ENCODE results near the gene PPP2R3B.

DNA sequence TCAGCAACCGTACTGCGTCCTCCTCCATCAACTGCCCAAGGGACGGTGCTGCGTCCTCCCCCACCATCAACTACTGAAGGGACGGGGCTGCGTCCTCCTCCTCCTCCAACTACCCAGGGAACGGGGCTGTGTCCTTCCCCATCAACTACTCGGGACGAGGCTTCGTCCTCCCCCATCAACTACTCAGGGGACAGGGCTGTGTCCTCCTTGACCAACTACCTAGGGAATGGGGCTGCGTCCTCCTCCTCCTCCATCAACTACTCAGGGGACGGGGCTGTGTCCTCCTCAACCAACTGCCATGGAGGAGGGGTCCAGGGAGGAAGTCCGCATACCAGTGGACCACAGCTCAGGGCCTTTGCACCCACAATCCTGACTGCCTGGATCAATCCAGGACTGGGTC is 24.4 kb downstream of the PPP2R3B start:
- TF ChIP-seq, protein P1, sequence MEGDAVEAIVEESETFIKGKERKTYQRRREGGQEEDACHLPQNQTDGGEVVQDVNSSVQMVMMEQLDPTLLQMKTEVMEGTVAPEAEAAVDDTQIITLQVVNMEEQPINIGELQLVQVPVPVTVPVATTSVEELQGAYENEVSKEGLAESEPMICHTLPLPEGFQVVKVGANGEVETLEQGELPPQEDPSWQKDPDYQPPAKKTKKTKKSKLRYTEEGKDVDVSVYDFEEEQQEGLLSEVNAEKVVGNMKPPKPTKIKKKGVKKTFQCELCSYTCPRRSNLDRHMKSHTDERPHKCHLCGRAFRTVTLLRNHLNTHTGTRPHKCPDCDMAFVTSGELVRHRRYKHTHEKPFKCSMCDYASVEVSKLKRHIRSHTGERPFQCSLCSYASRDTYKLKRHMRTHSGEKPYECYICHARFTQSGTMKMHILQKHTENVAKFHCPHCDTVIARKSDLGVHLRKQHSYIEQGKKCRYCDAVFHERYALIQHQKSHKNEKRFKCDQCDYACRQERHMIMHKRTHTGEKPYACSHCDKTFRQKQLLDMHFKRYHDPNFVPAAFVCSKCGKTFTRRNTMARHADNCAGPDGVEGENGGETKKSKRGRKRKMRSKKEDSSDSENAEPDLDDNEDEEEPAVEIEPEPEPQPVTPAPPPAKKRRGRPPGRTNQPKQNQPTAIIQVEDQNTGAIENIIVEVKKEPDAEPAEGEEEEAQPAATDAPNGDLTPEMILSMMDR (IDR thresholded peaks at IDR 0.05) = no peak
- TF ChIP-seq POLR2A (IDR thresholded peaks at IDR 0.05) = no peak
